Stimulated activated CD4-positive, alpha-beta T cell treated with anti-CD3 and anti-CD28 coated beads, Interleukin-1b, Interleukin-23, amount 100 ng/mL, for 48 hours (primary cell): ENCODE results near the gene ARHGAP8.

Experiments
- DNase-seq: peaks from one replicate; pipeline ENCODE4 v3.0.0-alpha.2; 2020

ARHGAP8 gene

DNA sequence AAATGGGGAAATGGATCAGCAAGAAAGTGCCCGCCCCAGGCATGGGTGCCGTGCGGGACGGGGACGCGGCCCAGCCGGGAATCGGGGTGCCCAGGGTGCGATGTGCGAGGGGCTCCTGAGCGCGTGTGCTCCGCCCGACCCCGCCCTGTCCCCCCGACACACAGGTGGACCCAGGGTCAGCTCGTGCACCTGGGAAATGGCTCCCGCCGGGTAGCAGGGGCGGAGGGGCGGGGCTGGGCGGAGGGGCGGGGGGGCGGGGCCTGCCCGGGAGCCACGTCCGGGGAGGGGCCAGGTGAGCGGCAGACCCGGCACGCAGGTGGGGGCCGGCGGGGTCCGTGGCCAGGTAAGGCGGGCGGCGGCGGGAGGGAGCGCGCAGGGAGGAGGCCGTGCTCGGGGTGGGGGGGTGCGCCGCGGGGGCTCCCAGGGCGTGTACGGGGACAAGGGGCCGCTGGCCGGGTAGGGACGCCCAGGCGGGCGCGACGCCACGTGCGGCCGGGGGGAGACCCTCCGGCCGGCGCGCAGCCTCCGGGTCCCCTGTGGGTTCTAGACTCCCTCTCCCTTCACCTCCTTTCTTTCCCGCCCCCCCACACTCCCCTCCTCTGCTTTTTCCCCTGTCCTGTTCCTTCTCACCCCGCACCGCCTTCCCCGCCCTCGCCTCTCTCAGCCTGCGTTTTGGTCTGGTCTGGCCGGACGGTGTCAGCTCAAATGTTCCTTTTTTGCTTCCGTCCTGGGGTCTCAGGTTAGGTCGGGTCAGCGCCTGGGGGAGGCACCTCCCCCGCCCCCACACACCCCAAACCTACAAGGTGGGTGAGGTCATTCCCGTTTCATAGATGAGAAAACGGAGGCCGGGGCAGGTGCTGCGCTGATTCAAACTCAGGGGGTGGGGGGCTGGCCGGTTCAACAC is at the start of gene ARHGAP8:
Gene ARHGAP8, plus strand, starts transcription at position 291 of the 904 bp plus-strand sequence. CDS start 33,953 bp downstream, outside the sequence.
- DNase-seq = no peak

DNA sequence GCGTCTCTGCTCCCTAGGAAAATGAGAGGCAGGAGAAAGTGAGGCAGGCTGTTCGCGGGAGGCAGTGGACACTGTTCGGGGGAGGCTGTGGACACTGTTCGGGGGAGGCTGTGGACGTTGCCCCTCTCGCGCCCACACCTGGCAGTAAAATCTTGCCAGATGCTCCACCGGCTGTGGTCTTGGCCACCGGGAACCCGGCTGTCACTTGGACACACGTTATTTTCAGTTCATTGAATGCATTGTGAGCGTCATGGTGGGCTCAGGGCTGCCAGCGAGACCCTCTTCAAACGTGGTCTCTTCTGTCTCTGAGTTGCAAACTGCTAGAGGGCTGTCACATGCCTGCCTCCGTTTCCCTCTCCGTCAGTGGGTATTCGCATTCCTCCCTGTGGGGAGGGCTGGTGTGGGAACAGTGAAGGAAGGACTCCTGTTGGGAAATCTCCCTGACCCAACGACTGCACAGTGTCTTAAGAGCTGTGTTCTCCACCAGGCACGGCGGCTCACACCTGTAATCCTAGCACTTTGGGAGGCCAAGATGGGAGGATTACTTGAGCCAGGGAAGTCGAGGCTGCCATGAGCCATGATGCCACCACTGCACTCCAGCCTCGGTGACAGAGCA is 49.0 kb upstream of the ARHGAP8 start:
- DNase-seq = no peak

DNA sequence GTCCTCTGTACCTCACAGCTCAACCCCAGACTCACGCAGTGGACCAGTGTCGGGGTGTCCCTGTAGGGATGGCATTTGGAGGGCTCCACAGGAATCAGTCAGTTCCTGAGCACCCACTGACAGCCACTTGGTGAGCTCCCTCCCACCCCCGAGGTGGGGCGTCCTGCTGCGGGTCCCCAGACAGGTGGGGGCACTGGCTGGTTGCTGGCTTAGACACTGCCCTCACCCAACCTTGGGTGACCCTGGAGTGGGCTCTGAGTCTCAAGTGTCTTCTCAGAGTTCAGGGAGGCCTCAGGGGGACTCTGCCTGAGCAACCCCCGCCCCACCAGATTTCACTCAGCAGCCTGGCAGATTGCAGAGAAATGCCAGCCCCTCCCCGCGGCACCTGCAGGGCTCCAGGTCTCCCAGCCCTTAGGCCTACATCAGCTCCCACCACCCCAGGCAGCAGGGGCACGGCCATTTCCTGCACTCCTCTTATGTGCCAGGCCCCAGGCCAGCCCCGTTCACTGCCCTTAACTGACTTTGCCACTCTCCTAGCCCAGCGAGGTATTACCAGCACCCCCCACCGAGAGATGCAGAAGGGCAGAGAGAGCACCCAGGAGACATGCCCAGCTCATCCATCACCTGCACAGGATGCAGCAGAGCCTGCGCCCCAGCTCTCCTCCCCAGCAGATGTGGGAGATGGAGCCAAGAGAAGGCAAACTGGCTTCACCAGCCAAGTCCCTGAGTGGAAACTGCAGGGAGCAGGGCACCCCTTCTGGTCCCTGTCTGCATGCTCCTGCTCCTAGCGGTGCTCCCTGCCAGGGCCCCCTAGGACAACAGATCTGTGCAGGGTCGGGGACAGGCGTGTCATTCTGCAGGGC is 48.0 kb upstream of the ARHGAP8 start:
- DNase-seq = no peak

DNA sequence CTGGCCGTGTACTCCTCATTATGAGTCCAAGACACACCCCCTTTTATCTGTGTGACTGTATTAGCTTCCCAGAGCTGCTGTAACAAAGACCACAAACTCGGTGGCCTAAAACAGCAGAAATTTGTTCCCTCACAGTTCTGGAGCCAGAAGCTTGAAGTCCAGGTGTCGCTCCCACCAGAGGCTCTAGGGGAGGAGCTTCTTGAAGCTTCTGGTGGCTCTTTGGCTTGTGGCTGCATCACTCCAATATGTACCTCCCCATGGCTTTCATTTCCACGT is 47.4 kb upstream of the ARHGAP8 start:
- no peak for DNase-seq

DNA sequence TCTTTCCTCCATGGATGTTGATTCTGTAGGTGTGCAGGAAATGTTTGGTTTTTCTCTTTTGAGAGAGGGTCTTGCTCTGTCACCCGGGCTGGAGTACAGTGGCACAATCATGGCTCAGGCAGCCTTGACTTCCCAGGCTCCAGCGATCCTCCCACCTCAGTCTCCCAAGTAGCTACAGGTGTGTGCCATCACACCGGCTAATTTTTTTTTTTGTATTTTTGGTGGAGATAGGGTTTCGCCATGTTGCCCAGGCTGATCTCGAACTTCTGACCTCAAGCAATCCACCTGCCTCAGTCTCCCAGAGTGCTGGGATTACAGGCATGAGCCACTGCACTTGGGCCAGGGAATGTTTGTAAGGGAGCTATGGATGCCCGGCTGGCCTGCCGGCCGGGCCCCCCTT is 45.9 kb upstream of the ARHGAP8 start:
- no peak for DNase-seq

DNA sequence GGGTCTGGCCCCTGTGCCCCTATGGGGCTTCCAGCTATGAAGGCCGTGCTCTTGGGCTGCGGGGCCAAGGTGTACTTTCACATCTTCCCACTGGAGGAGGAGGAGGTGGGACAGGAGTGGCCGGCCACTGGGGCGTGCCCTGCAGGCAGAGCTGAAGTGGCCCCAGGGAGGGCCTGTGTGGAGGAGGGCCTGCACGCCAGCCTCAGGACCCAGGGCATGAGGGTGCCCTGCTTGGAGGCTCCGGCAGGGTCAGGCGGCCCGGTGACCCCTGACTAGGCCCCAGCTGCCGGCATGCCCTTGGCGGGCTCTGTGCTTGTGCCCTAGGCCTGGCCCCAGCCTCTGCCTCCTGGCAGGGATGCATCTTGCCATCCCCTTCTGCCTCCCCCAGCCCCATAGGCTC is 45.2 kb upstream of the ARHGAP8 start:
- no peak for DNase-seq

DNA sequence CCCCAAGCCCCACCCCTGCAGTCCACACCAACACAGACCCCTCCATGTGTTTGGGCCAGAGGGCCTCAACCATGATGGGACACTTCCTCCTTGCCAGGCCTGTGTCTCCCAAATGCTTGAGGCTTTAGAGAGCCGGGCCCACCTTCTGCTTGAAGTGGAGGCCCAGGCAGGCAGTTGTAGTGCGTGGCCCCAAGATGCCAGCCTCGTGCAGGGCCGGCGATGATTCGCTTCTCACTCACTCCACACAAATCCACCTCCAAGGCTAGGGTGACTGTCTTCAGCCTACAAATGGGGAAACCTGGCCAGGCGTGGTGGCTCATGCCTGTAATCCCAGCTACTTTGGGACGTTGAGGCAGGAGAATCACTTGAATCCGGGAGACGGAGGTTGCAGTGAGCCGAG is 44.6 kb upstream of the ARHGAP8 start:
- DNase-seq = no peak

DNA sequence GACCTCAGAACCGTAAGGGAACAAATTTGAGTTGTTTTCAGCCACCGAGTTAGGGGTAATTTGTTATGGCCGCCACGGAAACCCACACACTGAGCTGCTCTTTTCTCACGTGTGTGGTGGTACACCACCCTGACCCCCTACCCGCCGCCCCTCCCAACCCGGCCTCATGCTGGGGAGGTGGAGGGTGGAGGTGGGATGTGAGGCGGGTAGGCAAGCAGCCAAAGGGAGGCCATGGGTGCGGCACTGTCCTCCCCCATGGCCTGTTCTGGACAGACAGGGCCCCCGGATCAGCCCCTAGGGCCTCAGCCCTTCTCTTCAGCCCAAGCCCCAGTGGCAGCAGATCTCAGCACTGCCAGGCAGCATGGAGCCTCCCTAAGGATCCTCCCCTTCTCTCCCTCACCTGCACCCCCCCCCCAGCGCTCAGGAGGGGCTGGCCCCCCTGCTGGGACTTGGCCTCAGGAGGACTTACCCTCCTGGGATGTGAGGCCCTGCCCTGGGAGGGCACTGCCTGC is 42.4 kb upstream of the ARHGAP8 start:
- DNase-seq = no peak

DNA sequence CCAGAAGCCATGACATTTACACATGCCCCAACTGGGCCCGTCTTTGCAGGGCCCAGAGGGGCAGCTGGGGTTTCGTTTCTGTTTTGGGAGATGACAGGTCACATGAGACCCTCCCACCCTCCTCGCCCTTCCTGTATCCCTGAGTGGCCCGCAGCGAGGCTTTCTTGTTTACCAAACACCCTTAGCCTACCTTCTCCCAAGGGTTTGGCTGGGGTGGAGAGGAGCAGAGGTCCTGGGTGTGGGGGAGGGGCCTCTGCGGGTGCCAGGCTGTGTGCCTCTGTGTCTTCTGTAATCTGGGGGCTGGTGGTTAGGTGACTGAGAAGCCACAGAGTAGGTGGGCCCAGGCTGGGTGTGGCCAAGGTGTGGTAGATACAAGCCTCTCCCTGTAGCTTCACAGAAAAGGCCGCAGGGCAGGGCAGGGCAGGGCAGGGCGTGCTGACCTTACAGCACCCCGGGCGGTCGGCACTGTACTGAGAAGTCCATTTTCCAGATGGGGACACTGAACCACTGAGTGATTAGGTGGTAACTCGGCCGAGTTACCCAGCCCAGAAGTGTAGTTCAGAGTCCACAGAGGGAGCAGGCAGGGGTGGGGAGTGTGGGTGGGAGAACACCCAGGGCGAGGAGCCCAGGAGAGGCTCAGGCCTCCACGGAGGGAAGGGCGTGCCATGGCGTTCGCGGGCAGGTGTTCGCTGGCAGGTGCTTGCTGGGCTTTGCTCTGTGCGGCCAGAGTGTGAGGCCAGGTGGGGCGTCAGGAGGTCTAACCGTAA is 41.7 kb upstream of the ARHGAP8 start:
- no peak for DNase-seq

DNA sequence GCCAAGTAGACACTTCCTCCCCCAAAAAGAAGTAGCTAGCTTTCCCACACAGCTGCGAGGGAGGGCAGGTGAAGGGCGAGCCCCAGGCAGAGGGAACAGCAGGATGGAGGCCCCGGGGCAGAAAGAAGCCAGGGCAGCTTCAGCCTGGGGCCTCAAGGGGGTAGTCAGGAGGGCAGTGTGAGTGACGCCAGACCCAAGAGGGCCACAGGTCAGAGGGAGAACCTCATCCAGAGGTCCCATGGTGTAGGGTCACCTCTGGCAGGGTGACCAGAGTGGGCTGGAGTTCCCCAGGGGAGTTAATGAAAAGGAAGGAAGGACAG is 41.2 kb upstream of the ARHGAP8 start:
- no peak for DNase-seq

DNA sequence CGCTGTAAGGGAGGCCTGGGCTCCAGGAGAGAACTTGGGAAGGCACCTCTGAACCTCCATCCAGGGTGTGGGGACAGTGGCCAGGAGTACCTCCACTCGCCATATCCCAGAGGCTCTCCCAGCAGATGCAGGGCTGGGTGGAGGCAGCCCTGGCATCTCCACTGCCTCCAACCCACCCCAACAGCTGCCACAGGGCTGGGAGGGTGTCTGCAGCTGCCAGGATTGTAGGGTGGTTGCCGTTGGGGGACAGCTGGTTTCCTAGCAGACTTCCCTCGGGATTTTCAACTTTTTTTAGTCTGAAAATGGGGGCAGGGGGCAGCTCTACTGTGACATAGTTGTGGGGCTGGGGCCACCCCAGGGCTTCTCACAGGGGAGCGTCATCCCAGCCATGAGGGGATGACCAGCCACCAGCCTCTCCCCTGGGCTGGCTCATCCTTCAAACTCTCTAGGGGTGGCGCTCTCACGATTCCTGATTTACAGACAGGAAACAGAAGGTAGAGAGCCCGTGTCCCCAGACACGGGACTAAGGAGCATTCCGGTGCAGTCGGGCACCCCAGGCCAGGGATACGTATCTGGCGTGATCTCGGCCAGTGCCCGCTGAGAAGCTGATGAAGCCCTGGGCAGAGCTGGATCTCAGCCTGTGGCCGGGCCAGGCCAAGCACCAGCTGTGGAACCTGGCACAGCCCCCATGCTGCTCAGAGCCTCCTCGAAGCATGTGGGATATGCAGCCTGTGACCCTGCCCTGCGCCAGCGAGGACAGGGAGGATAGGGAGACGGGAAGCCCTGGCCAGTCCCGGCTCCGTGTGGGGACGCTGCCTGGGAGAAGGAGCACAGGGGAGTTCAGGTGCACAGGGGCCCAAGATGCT is 40.5 kb upstream of the ARHGAP8 start:
- DNase-seq = no peak

DNA sequence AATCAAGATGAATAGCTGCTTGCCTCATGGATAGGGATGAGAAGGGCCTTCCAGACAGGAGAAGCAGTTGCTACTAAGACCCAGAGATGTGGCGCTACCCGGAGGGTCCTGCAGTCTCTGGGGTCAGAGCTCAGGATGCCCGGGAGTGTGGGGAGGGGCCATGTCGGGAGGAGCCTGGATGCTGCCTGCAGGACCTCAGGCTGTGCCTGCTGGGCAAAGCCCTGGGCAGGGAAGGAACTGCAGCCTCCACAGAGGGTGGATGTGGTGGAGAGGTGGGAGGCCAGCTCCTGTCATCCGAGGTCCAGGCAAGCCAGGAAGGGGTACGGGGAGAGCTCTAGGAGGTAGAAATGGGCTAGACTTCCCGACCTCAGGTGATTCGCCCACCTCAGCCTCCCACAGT is 39.4 kb upstream of the ARHGAP8 start:
- DNase-seq = no peak

DNA sequence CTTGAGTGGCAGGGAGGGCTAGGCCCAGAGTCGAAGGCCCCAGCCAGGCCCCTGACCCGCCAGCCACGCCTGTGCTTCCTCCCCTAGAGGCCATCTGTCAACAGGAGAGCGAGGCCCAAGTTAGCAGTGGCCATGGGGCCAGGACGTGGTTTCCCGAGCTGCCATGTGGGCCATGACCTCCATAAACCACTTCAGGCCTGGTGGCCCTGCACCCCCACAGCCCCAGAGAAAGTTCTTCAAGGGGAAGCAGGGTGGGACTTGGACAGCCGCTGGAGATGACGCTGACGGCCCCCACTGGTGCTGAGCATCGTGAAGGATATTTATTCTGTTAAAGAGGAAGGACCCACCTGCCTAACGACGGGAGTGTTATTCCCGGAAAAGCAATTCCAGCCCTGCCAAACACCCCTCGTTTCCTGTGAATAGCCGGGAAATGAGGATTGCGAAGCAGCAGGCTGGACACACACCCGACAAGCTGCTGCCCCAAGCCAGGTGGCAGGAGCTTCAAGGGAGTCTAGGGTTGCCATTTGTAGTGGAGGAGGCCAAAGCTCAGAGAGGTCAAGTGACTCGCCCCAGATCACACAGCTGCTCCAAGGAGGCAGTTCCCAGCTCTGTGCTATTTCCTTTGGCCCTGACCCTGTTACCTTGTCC is 37.5 kb upstream of the ARHGAP8 start:
- DNase-seq = no peak

DNA sequence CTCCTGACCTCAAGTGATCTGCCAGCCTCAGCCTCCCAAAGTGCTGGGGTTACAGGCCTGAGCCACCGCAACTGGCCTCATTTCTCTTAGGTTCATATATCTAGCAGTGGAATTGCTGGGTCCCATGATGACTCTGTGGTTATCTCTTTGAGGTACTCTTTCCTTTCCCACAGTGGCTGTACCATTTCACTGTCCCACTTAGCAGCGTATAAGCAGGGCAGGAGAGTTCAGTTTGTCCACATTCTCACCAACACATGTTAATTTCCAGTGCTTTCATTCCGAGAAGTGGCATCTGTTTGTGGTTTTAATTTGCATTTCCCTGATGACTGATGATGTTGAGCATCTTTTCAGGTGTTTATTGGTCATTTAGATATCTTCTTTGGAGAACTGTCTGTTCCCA is 34.0 kb upstream of the ARHGAP8 start:
- no peak for DNase-seq

DNA sequence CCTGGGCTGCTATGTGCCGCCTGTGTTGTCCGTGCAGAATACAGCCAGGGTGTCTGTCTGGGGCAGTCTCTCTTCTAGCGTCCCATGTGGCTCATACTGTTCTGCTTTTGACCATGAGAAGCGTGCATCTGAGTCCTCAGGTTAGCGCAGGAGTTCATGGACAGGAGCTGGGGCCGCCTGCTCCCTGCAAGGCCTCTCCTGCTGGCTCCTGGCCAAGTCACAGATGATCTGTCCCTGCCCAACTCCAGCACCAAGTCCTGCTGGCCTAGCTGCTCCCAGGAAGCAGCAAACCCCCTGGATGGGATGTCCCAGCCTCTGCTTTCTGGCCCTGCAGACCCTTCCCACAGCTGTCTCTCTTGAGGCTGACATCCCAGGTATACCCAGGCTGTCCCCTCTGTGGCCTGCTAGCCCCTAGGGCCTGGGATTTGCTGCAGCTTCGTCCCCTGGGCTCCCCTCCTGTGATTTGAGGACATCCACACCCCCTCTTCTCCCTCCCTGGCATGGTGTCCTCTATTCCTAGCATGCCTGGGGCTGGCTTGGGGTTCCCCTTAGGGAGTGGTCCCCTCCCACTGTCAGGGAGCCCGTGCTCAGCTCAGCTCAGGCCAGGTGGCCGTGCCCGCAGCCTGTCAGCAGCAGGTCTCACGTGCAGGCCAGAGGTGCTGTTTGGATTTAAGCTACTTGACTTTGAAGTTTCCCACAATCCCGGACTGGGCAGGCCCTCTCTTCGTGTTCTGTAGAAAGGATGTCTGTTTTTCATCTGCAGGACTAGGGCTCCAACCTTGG is 32.6 kb upstream of the ARHGAP8 start:
- no peak for DNase-seq

DNA sequence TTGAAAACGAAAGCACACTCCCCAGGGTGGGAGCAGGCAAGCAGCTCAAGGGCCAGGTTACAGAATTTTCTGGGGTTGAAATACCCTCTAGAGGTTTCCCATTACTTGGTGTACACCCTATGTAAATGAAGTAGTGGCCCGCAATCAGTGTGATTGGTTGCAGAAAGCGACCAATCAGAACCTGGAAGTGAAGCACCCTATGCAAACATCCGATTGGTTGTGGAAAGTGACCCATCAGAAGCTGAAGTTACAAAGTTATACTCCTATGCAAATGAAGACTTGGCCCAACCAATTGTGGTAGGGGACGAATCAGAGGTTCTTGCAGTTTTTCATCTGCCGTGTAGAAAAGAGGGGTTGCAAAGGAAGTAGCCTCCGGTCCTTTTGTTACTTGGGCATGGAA is 31.2 kb upstream of the ARHGAP8 start:
- no peak for DNase-seq

DNA sequence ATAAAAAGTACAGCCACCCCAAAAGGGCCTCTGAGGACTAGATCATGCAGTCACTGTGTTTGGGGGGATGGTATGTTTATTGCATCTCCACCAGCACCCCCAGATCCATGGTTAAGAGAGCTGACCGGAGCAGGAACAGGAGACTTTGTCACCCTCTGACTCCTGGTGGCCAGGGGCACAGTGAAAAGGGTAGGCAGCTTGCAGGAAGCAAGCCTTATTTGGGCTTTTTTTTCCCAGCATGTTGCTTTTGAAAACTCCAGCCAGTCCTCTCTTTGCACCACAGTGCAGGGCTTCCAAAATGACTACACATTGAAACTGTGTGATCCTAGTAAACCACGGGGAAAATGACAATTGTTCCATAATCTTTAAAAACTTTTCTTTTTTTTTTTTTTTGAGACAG is 29.8 kb upstream of the ARHGAP8 start:
- no peak for DNase-seq

DNA sequence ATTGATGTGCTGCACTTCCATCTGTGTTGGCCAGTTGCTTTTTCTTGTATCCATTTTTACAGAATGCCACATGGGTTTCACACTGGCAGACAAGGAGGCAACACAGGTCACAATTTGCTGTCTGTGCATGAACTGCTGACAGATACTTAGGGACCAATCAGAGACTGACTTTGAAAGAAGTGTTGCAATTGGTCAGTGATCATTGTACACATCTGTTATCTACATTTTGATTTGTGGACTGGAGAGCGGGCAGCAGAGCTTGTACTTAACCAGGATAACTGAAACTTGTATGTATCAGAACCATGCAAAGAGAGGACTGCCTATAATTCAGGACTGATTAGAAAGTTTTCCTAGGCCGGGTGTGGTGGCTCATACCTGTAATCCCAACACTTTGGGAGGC is 28.6 kb upstream of the ARHGAP8 start:
- DNase-seq = no peak

DNA sequence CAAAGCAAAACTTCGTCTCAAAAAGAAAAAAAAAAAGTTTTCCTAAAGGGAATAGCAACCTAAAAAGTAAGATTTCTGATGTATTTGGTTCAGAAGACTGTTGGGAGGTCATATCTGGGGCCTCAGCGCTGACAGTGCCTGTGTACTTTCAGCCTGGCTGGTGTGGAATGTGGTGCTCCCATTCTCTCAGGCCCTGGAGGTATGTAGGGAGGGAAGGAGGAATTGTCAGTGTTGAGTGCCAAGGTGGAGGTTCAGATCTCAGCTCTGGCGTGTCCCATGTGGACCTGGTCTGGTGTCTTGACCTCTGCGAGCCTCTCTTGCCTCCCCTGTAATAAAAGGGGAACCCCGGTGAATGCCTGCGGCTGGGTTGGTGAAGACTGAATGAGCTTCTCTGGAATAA is 28.0 kb upstream of the ARHGAP8 start:
- DNase-seq = no peak

DNA sequence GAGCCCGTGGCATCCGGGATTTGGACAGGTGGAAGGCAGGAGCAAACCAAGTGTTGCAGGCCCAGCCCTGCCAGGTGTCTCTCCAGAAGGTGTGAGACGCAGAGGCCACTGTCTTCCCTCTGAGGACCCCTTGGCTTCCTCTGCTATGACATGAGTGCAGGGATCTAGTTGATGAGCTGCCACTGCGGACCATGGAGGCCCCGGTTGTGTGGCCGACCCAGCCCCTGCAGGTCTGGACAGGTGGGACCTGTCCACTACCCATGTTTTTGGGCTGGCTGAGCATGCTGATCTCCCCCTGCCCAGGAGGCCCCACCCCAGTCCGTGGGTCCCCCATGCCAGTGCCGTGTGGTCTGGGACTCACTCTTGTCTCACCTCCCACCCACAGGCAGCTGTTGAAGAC is 27.5 kb upstream of the ARHGAP8 start:
- no peak for DNase-seq

DNA sequence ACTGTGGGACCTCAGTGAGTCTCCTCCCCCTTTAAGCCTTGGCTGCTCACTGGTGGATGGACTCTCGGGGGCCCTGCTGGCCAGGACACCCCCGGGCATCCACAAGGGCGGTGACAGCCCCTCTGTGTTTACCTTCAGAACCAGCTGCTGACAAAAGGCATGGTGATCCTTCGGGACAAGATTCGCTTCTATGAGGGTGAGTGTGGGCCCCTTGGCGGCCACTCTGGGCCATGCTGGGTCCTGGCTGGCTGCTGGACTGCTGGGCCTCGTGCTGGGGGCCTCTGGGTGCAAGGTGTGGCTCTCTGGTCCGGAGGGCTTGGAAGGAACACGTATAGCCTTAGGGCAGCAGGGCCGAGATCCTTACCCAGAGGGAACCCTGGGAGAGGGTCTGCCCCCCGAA is 25.9 kb upstream of the ARHGAP8 start:
- no peak for DNase-seq
